SIG-M5 treated with dmso at 0.1 percent for 504 hours (cell line): ENCODE measurements around the gene FXYD4.
"Not testable (repeated sequence)": the region's sequence is repeated elsewhere in the genome, so short reads cannot be mapped to it uniquely, and the experiment has no call there.

ENCODE experiments used
- DNase-seq: peaks from one replicate; lab custom pipeline; 2025; ENCODE audit not compliant: unreplicated experiment; lab: John Stamatoyannopoulos, UW

The FXYD4 gene

DNA sequence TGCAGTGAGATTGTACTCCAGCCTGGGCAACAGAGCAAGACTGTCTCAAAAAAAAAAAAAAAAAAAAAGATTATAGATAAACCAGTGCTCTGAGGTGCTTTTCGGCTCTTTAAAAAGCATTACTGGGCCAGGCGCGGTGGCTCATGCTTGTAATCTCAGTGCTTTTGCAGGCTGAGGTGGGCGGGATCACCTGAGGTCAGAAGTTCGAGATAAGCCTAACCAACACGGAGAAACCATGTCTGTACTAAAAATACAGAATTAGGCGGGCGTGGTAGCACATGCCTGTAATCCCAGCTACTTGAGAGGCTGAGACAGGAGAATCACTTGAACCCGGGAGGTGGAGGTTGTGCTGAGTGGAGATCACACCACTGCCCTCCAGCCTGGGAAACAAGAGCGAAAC is 44.1 kb downstream of the FXYD4 start:
- no peak for DNase-seq

DNA sequence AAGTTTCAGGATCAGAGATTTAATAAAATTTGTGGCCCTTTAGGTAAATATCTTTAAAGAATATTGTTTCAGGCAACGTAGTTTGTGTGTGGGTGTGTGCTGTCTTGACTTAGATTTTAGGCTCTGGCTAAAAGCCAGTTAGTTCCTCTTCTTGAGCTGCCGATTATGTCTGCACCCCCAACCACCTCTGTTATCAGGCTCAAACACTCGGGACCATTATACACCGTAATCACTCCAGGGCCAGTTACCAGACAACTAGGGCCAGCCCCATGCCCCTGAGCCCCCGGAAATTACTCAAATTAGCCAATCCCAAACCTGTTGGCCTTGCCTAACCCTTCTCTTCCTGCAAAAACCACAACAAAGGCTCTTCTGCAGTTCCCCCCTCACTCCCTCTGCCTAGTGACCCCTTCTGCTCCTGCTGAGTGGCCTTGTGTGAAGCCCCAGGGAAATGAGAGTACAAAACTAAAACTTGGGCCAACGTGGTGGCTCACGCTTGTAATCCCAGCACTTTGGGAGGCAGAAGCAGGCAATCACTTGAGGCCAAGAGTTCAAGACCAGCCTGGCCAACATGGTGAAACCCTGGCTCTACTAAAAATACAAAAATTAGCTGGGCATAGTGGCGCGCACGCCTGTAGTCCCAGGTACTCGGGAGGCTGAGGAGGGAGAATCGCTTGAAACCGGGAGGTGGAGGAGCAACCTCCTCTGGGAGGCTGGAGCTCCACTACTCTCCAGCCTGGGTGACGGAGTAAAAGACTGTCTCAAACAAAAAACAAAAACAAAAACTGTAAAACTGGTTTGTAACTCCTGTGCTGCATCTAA is 46.7 kb downstream of the FXYD4 start:
- peak; percentile 98 for DNase-seq

DNA sequence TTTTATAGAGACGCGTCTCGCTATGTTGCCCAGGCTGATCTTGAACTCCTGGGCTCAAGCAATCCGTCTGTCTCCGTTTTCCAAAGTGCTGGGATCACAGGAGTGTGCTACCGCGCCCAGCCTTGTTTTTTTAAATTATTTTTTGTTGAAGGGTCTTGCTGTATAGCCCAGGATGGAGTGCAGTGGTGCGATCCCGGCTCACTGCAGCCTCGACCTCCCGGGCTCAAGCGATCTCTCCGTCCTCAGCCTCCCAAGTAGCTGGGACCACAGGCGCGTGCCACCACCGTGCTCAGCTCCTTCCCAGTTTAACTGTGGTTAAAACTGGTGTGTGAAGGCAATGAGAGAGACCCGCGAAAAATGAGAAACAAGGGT is 48.5 kb downstream of the FXYD4 start:
- DNase-seq = no peak

DNA sequence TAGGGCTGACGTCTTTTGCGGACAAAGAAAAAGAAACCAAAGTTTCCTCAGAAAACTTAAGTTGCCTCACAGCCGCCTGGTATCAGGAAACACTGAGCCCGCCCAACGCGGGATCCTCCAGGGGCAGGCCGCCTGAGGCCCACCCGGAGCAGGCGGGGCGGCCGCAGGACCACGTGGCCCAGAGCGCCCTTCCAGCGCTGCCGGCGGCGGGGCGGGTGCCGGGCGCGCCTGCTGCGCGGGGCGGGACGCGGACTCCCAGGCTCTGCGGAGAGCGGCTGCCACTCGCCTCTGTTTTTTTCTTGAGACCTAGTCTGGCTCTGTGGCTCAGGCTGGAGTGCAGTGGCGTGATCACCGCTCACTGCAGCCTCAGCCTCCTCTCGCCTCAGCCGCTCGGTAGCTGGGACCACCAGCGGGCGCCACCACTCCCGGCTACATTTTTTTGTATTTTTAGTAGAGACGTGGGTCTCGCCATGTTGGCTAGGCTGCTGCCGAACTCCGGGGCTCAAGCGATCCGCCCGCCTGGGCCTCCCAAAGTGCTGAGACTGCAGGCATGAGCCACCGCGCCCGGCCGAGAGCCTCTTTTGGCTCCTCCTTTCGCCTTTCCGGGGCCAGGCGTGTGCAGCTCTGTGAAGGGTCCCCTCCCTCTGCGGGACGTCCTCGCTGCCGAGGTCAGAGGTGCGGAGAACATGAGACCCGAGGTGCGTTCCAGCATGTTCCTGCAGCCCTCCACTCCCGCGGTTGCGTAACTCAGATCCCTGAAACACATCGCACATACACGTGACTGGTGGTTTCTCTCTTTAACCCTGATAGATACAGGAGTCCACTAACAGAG is 49.1 kb downstream of the FXYD4 start:
- DNase-seq = peak; percentile 93

DNA sequence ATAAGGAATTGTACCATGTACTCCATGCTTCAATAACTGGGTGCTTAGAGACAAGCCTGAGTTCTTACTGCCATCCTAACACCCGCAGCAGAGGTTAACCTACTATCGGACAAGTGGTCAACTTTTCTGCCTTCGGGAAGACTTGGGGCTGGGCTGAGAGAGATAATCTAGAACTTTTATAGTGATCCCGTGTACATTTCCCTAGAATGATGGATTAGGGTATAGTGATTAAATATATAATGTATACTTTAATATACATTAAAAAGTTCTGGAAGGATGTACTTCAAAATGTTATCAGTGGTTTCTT is 49.7 kb downstream of the FXYD4 start:
- DNase-seq = no peak

DNA sequence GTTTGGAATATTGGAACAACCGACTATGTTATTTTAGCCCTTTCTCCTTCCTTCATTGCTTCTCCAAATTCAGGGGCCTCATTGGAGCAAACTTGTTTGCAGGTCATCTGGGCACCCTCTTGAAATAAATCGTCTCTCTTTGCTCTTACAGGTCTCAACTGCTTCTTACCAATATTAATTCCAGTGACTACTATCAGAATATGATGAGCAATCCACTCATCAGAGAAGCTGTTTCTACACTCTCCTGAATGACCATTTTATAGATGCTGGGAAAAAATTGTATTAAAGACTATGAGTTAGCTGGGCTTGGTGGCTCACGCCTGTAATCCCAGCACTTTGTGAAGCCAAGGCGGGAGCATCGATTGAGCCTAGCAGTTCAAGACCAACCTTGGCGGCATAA is 50.1 kb downstream of the FXYD4 start:
- DNase-seq = no peak

DNA sequence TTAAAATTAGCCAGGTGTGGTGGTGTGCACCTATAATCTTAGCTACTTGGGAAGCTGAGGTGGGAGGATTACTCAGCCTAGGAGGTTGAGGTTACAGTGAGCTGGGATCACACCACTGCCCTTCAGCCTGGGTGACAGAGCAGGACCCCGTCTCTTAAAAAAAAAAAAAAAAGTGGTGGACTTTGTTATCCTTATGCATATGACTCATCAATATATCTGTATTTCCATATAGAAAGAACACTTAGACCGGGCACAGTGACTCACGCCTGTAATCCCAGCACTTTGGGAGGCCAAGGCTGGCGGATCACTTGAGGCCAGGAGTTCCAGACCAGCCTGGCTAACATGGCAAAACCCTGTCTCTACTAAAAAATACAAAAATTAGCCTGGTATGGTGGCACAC is 50.5 kb downstream of the FXYD4 start:
- DNase-seq = not testable (repeated sequence)

DNA sequence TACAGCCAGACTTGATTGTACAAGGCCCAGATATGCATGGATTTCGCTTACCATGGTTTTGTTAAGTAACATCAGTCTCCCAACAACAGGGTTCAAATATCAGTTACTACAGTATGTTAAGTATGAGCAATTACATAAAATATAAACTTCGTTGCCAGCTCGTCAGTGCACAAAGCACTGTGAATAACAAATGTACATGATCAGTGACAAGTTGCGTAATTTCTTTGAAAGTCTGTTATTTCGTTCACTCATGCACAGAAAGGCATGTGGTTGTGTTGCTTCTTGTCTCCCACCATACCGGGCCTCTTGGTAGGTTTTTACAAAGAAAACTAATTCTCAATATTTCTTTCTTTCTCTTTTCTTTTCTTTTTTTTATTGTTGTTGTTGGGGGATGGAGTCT is 53.0 kb downstream of the FXYD4 start:
- DNase-seq = no peak
